Astrocyte (in vitro differentiated cells and primary cell): ENCODE results near the gene CSRNP3. TPM values are rescaled to one million over a fixed set of nuclear protein-coding genes. Genes with fewer than 3 reads are reported as not detected.

Source experiments
- DNase-seq: peaks from one replicate; pipeline ENCODE4 v3.0.0-alpha.2; 2010; ENCODE audit warnings: low read depth
- FAIRE-seq: peaks from 2 replicates; lab custom pipeline; 2011; peaks lifted over from hg19 to GRCh38; lab: Jason Lieb, UNC
- H2AFZ ChIP-seq: 2 replicates; pipeline ENCODE4 v1.6.0; 2012; ENCODE audit warnings: low read depth, low read length, inconsistent platforms
- H3K27ac ChIP-seq: 2 replicates; pipeline ENCODE4 v1.5.1; 2011; ENCODE audit warnings: low read depth, low read length, inconsistent platforms
- H3K27me3 ChIP-seq: 2 replicates; pipeline ENCODE4 v1.6.0; 2011; ENCODE audit warnings: low read length, inconsistent platforms; ENCODE audit not compliant: insufficient read depth
- H3K36me3 ChIP-seq: 2 replicates; pipeline ENCODE4 v1.5.1; 2011; ENCODE audit warnings: low read length, inconsistent platforms; ENCODE audit not compliant: insufficient read depth
- H3K4me1 ChIP-seq: 2 replicates; pipeline ENCODE4 v1.5.1; 2011; ENCODE audit warnings: low read length, inconsistent platforms; ENCODE audit not compliant: insufficient read depth
- H3K4me2 ChIP-seq: 2 replicates; pipeline ENCODE4 v1.6.0; 2012; ENCODE audit warnings: low read length, inconsistent platforms
- H3K4me3 ChIP-seq: 2 replicates; pipeline ENCODE4 v1.5.1; 2011; ENCODE audit warnings: low read depth, mild to moderate bottlenecking, low read length, inconsistent platforms; ENCODE audit not compliant: insufficient read depth
- H3K79me2 ChIP-seq: 2 replicates; pipeline ENCODE4 v1.6.0; 2012; ENCODE audit warnings: mild to moderate bottlenecking, low read length, inconsistent platforms; ENCODE audit not compliant: insufficient read depth
- H3K9ac ChIP-seq: 2 replicates; pipeline ENCODE4 v1.6.0; 2012; ENCODE audit warnings: mild to moderate bottlenecking, low read length, inconsistent platforms
- H3K9me3 ChIP-seq: 2 replicates; pipeline ENCODE4 v1.5.1; 2012; ENCODE audit warnings: low read depth, mild to moderate bottlenecking, low read length, inconsistent platforms; ENCODE audit not compliant: insufficient read depth
- H4K20me1 ChIP-seq: 2 replicates; pipeline ENCODE4 v1.6.0; 2012; ENCODE audit warnings: low read length, inconsistent platforms; ENCODE audit not compliant: insufficient read depth
- H3K27ac Mint-ChIP-seq: one replicate; pipeline ENCODE4 v1.8.0; 2021; ENCODE audit warnings: mild to moderate bottlenecking, mixed read lengths; ENCODE audit not compliant: unreplicated experiment
- H3K27me3 Mint-ChIP-seq: one replicate; pipeline ENCODE4 v1.8.0; 2021; ENCODE audit warnings: low read depth, mixed read lengths; ENCODE audit not compliant: unreplicated experiment
- H3K36me3 Mint-ChIP-seq: one replicate; pipeline ENCODE4 v1.8.0; 2021; ENCODE audit warnings: low read depth, mixed read lengths; ENCODE audit not compliant: unreplicated experiment
- H3K4me1 Mint-ChIP-seq: one replicate; pipeline ENCODE4 v1.8.0; 2021; ENCODE audit warnings: low read depth, mixed read lengths; ENCODE audit not compliant: unreplicated experiment
- H3K4me3 Mint-ChIP-seq: one replicate; pipeline ENCODE4 v1.8.0; 2021; ENCODE audit warnings: mild to moderate bottlenecking, moderate library complexity, mixed read lengths; ENCODE audit not compliant: unreplicated experiment
- H3K9me3 Mint-ChIP-seq: one replicate; pipeline ENCODE4 v1.8.0; 2021; ENCODE audit warnings: mild to moderate bottlenecking, mixed read lengths; ENCODE audit not compliant: unreplicated experiment
- EZH2 ChIP-seq: IDR thresholded peaks from 2 replicates; pipeline ENCODE4 v1.6.1; 2012; ENCODE audit warnings: mild to moderate bottlenecking, low read length, inconsistent platforms; ENCODE audit not compliant: insufficient read depth
- total RNA-seq: library from RNA; stranded (reverse); gene quantifications from 2 replicates; pipeline ENCODE4 v1.2.1, GENCODE V29; 2021
- TF ChIP-seq, protein P1 (sequence below): IDR thresholded peaks from 2 replicates; pipeline ENCODE4 v1.5.1; 2011; ENCODE audit warnings: low read depth, mild to moderate bottlenecking, inconsistent platforms, low read length, moderate library complexity; ENCODE audit not compliant: insufficient read depth

Gene CSRNP3
- total RNA-seq, 1 donor from 2014 or later: 5.9 TPM

DNA sequence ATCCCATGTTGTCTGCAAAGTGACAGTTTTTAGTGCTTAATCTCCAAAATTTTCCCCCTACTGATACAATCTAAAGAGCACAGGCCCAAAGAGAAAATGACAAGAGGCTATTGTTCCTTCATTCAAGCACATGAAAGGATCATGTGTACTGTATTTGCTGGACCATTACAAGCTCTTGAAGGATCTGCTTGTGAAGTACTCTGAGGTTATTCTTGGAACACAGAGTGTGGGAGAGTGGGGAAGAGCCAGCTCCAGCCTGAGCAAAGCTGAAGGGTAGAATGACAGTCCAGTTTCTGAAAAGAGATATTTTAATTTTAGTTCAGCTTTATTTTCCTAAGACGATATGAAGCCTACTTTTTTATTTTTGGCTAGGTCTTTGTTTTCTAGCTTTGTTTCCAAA, 212.3 kb downstream of the CSRNP3 start:
- Mint-ChIP-seq H3K4me3 (no peak overlapping the region), H3K27me3 (no peaks in the 10 kb centered on the region), H3K36me3 (peaks cover 7% of the 10 kb centered on the region), H3K27ac (no peak overlapping the region), H3K9me3 (no peaks in the 10 kb centered on the region), H3K4me1 (no peaks in the 10 kb centered on the region)
- no peaks in the 10 kb centered on the region for H3K27me3 ChIP-seq
- no peak overlapping the region for H3K27ac ChIP-seq
- DNase-seq (peak; percentile 4), FAIRE-seq (no peak)
- no peak overlapping the region for H3K4me3 ChIP-seq
- no peaks in the 10 kb centered on the region for H3K79me2 ChIP-seq
- H3K36me3 ChIP-seq: no peaks in the 10 kb centered on the region
- H3K4me1 ChIP-seq: no peaks in the 10 kb centered on the region
- TF ChIP-seq EZH2: no peak
- TF ChIP-seq, protein P1, sequence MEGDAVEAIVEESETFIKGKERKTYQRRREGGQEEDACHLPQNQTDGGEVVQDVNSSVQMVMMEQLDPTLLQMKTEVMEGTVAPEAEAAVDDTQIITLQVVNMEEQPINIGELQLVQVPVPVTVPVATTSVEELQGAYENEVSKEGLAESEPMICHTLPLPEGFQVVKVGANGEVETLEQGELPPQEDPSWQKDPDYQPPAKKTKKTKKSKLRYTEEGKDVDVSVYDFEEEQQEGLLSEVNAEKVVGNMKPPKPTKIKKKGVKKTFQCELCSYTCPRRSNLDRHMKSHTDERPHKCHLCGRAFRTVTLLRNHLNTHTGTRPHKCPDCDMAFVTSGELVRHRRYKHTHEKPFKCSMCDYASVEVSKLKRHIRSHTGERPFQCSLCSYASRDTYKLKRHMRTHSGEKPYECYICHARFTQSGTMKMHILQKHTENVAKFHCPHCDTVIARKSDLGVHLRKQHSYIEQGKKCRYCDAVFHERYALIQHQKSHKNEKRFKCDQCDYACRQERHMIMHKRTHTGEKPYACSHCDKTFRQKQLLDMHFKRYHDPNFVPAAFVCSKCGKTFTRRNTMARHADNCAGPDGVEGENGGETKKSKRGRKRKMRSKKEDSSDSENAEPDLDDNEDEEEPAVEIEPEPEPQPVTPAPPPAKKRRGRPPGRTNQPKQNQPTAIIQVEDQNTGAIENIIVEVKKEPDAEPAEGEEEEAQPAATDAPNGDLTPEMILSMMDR: no peak
- no peak overlapping the region for H2AFZ ChIP-seq
- no peak overlapping the region for H3K9ac ChIP-seq
- no peaks in the 10 kb centered on the region for H3K9me3 ChIP-seq
- H3K4me2 ChIP-seq: no peak overlapping the region
- H4K20me1 ChIP-seq: no peaks in the 10 kb centered on the region

DNA sequence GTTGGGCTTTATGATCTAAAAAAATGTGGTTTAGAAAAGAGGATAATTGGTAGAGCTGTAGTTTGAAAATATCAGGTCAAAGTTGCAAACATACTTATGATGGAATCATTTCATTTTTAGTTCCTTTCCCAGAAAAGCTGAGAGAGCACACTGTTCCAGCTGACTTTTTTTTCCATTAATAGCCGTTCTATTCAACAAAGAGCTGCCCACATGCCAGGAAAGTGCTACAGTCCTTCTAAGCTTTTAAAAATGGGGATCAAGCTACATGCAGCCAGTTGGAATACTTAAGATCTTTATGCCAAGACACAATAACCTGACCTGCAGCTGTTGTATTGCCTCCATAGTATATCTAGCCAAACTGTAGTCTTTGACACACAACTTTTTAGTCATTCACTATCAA, 213.0 kb downstream of the CSRNP3 start:
- Histone ChIP-seq H4K20me1 (no peaks in the 10 kb centered on the region), H3K79me2 (no peaks in the 10 kb centered on the region), H2AFZ (no peak overlapping the region), H3K9ac (no peak overlapping the region), H3K27ac (no peak overlapping the region), H3K9me3 (no peaks in the 10 kb centered on the region), H3K4me3 (no peak overlapping the region), H3K4me1 (no peaks in the 10 kb centered on the region), H3K4me2 (no peak overlapping the region), H3K27me3 (no peaks in the 10 kb centered on the region), H3K36me3 (no peaks in the 10 kb centered on the region)
- Mint-ChIP-seq H3K27me3 (no peaks in the 10 kb centered on the region), H3K27ac (no peak overlapping the region), H3K36me3 (peaks cover 7% of the 10 kb centered on the region), H3K9me3 (no peaks in the 10 kb centered on the region), H3K4me1 (no peaks in the 10 kb centered on the region), H3K4me3 (no peak overlapping the region)
- FAIRE-seq (no peak), DNase-seq (no peak)
- TF ChIP-seq, protein P1: no peak
- TF ChIP-seq EZH2: no peak

DNA sequence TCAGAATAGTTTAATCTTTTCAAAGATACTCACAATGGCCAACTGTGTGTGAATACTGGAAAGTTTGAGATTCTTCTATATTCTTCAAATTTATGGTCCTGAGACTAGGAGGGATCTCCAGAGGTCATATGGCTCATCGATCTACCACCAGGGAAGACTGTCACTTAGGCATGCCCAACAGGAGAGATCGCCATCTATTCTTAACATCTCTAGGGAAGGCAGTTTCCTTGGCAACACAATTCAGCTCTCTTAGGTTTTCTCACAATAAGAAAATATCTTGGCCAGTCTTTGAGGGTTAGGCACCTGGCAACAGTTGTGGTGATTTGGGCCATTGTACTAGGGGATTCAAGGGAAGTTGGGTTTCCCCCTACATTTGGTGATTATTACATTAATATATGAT, 217.3 kb downstream of the CSRNP3 start:
- no peaks in the 10 kb centered on the region for H3K36me3 Mint-ChIP-seq
- H3K9ac ChIP-seq: no peak overlapping the region
- no peaks in the 10 kb centered on the region for H3K27me3 Mint-ChIP-seq
- H3K27me3 ChIP-seq: no peaks in the 10 kb centered on the region
- H3K4me1 ChIP-seq: peaks cover 3% of the 10 kb centered on the region
- H3K27ac Mint-ChIP-seq: no peak overlapping the region
- TF ChIP-seq EZH2: no peak
- TF ChIP-seq, protein P1: no peak
- no peaks in the 10 kb centered on the region for H3K79me2 ChIP-seq
- no peaks in the 10 kb centered on the region for H3K36me3 ChIP-seq
- no peak overlapping the region for H3K4me3 Mint-ChIP-seq
- peak; percentile 34 for DNase-seq
- H3K4me3 ChIP-seq: no peak overlapping the region
- no peaks in the 10 kb centered on the region for H4K20me1 ChIP-seq
- H2AFZ ChIP-seq: no peak overlapping the region
- no peak overlapping the region for H3K27ac ChIP-seq
- no peaks in the 10 kb centered on the region for H3K9me3 Mint-ChIP-seq
- no peak overlapping the region for H3K4me2 ChIP-seq
- H3K4me1 Mint-ChIP-seq: no peaks in the 10 kb centered on the region
- H3K9me3 ChIP-seq: no peaks in the 10 kb centered on the region
- FAIRE-seq: no peak
